Endothelial cell of umbilical vein (primary cell): Measurements from ENCODE around the gene COASY. TPM values are rescaled to one million over a fixed set of nuclear protein-coding genes. Genes with fewer than 3 reads are reported as not detected.

Source experiments
- BruUV-seq: library from RNA; stranded (reverse); fragments of 400-500 nt; replicated peaks from 2 replicates; lab custom pipeline; 2021; lab: Mats Ljungman, UMichigan
- CTCF ChIA-PET: fragments of 300-600, 350-600 bp; sonication (Branson Sonifier 250); formaldehyde crosslinking; loops from one replicate; lab custom pipeline; 2021; ENCODE audit warnings: antibody characterized with exemption, inconsistent platforms; lab: Charles Lee
- POLR2A ChIA-PET: fragments of 300-600, 350-600 bp; sonication (Branson Sonifier 250); formaldehyde crosslinking; loops from one replicate; lab custom pipeline; 2021; ENCODE audit warnings: antibody characterized with exemption, inconsistent platforms; lab: Charles Lee
- DNase-seq: peaks from one replicate; pipeline ENCODE4 v3.0.0-alpha.2; 2011; ENCODE audit warnings: low read depth, low spot score
- FAIRE-seq: peaks from 2 replicates; lab custom pipeline; 2011; peaks lifted over from hg19 to GRCh38; lab: Jason Lieb, UNC
- H2AFZ ChIP-seq: 2 replicates; pipeline ENCODE4 v1.6.0; 2012; ENCODE audit warnings: low read depth, low read length, control low read depth, inconsistent platforms
- H3K27ac ChIP-seq: 2 replicates; pipeline ENCODE4 v1.5.1; 2011; ENCODE audit warnings: low read depth, mild to moderate bottlenecking, control low read depth, low read length, moderate library complexity; ENCODE audit not compliant: insufficient read depth
- H3K27me3 ChIP-seq, 2 experiments: 2 replicates each; pipeline versions ENCODE4 v1.6.0 to v1.6.1; 2011; ENCODE audit warnings: low read length in 2 of 2, mixed read lengths in 1 of 2; ENCODE audit not compliant: control insufficient read depth in 2 of 2, insufficient read depth in 2 of 2
- H3K36me3 ChIP-seq, 2 experiments: 2 replicates in 1 of 2; 3 replicates in 1 of 2; pipeline ENCODE4 v1.5.1; 2011; ENCODE audit warnings: low read length in 2 of 2, mild to moderate bottlenecking in 1 of 2, moderate library complexity in 1 of 2; ENCODE audit not compliant: control insufficient read depth in 2 of 2, insufficient read depth in 2 of 2; ENCODE audit errors: extremely low read depth in 1 of 2
- H3K4me1 ChIP-seq: 3 replicates; pipeline ENCODE4 v1.5.1; 2011; ENCODE audit warnings: mild to moderate bottlenecking, low read length; ENCODE audit not compliant: control insufficient read depth, insufficient read depth; ENCODE audit errors: extremely low read depth
- H3K4me2 ChIP-seq: 2 replicates; pipeline ENCODE4 v1.6.1; 2011; ENCODE audit warnings: low read length, control low read depth, mixed read lengths; ENCODE audit not compliant: insufficient read depth
- H3K4me3 ChIP-seq, 3 experiments: fragments of 200-600 bp in 1 of 3; sonication (generic), shearing (Covaris generic) in 1 of 3; replicated peaks in 1 of 3; 2 replicates each; pipeline ENCODE4 v1.5.1; 2011 to 2016; ENCODE audit warnings: control low read depth in 3 of 3, low read length in 3 of 3, mild to moderate bottlenecking in 2 of 3, inconsistent platforms in 1 of 3, low read depth in 1 of 3, moderate library complexity in 1 of 3; ENCODE audit not compliant: insufficient read depth in 1 of 3
- H3K79me2 ChIP-seq: 2 replicates; pipeline ENCODE4 v1.6.0; 2012; ENCODE audit warnings: low read length, inconsistent platforms; ENCODE audit not compliant: control insufficient read depth, insufficient read depth
- H3K9ac ChIP-seq: replicated peaks from 2 replicates; pipeline ENCODE3; 2011; ENCODE audit warnings: low read length, control low read depth; ENCODE audit not compliant: insufficient read depth; ENCODE audit errors: extremely low read depth
- H3K9me1 ChIP-seq: replicated peaks from 3 replicates; pipeline ENCODE4 v1.6.0; 2011; ENCODE audit warnings: mild to moderate bottlenecking, low read length; ENCODE audit not compliant: control insufficient read depth, insufficient read depth; ENCODE audit errors: extremely low read depth
- H3K9me3 ChIP-seq: replicated peaks from 2 replicates; pipeline ENCODE4 v1.5.1; 2012; ENCODE audit warnings: low read length, inconsistent platforms; ENCODE audit not compliant: control insufficient read depth, insufficient read depth
- H4K20me1 ChIP-seq: replicated peaks from 2 replicates; pipeline ENCODE3; 2011; ENCODE audit warnings: mild to moderate bottlenecking, low read length; ENCODE audit not compliant: control insufficient read depth, insufficient read depth; ENCODE audit errors: extremely low read depth
- EZH2 ChIP-seq: IDR thresholded peaks from 2 replicates; pipeline ENCODE4 v1.6.1; 2012; ENCODE audit warnings: borderline replicate concordance, low read depth, mild to moderate bottlenecking, moderate library complexity, low read length, inconsistent platforms; ENCODE audit not compliant: severe bottlenecking
- FOS ChIP-seq: IDR thresholded peaks from 2 replicates; pipeline ENCODE4 v1.6.1; 2011; ENCODE audit warnings: mild to moderate bottlenecking, low read length, moderate library complexity, borderline replicate concordance; ENCODE audit not compliant: insufficient read depth
- GATA2 ChIP-seq: IDR thresholded peaks from 2 replicates; pipeline ENCODE4 v1.7.0; 2011; ENCODE audit warnings: low read depth, mild to moderate bottlenecking, moderate library complexity, mixed read lengths, low read length; ENCODE audit not compliant: insufficient read length, insufficient read depth
- JUN ChIP-seq: IDR thresholded peaks from 2 replicates; pipeline ENCODE4 v1.6.1; 2011; ENCODE audit warnings: borderline replicate concordance, low read depth; ENCODE audit not compliant: insufficient read length, insufficient read depth
- MAX ChIP-seq: IDR thresholded peaks from 2 replicates; pipeline ENCODE4 v1.6.1; 2011; ENCODE audit not compliant: insufficient read depth, insufficient read length
- MYC ChIP-seq: IDR thresholded peaks from one replicate; pipeline ENCODE4 v1.6.1; 2011; ENCODE audit warnings: mild to moderate bottlenecking, low read depth, low read length
- POLR2A ChIP-seq: IDR thresholded peaks from 2 replicates; pipeline ENCODE4 v1.6.1; 2012; ENCODE audit warnings: low read depth, mild to moderate bottlenecking, control low read depth, low read length
- POLR2AphosphoS5 ChIP-seq: IDR thresholded peaks from 2 replicates; pipeline ENCODE4 v1.6.1; 2012; ENCODE audit warnings: low read depth, mild to moderate bottlenecking, control low read depth, low read length, moderate library complexity; ENCODE audit not compliant: insufficient read depth
- dilution Hi-C: fragments of 300-500 bp; cut with MboI; formaldehyde crosslinking; loops from one replicate; pipeline ENCODE4 v1.15.0; 2019; ENCODE audit warnings: low sequenced_read_pairs; ENCODE audit not compliant: extremely low pct_ligation_motif_present
- intact Hi-C: fragments of 100-400 bp; cut with micrococcal nuclease; formaldehyde crosslinking; loops from one replicate; pipeline ENCODE4 v1.10.0; 2022
- polyA plus RNA-seq, 4 experiments: library from polyadenylated mRNA; depleted of rRNA in 3 of 4; stranded (reverse) in 3 of 4; unstranded in 1 of 4; fragments of >200 nt; gene quantifications; 2 replicates each; pipeline versions ENCODE4 v1.2.1 to v1.2.3, GENCODE V29; 2011 to 2012; ENCODE audit warnings: missing spikeins in 1 of 4
- total RNA-seq: library from RNA; stranded (reverse); gene quantifications from 2 replicates; pipeline ENCODE4 v1.2.3, GENCODE V29; 2021
- TF ChIP-seq, protein P1 (sequence below), 2 donors: IDR thresholded peaks; 1 replicate in 1 of 2; 2 replicates in 1 of 2; pipeline ENCODE4 v1.5.1; 2011; ENCODE audit warnings: low read length in 2 of 2, mild to moderate bottlenecking in 2 of 2, moderate library complexity in 2 of 2, control low read depth in 1 of 2, inconsistent platforms in 1 of 2, low read depth in 1 of 2; ENCODE audit not compliant: insufficient read depth in 1 of 2; ENCODE audit errors: extremely low read depth in 1 of 2

COASY gene
- total and polyA plus RNA-seq, 2 donors (not counting 3 experiments of a cell fraction or from before 2014, with no cell fraction given): 39.6 to 69.2 TPM

- dilution Hi-C loops (no loop called here), intact Hi-C loops (loop anchor here (1.0 to 5.0 kb wide), 3 partner anchors 10 to 360 kb away; partner anchors contain the start of genes MLX, RETREG3 and TUBG1)
- DNase-seq (no peak), FAIRE-seq (no peak)
- Histone ChIP-seq H4K20me1 (no peaks in the 10 kb centered on the region), H3K9ac (peak overlapping the region; percentile 76), H3K4me2 (peak overlapping the region; percentile 92), H3K27me3 (no peaks in the 10 kb centered on the region), H3K36me3 (peaks cover 10 to 32% of the 10 kb centered on the region in 2 experiments), H3K79me2 (peaks cover 17% of the 10 kb centered on the region), H2AFZ (peak overlapping the region; percentile 35), H3K4me3 (peak overlapping the region; percentile 53 to 80 (median 76)), H3K27ac (peak overlapping the region; percentile 50), H3K4me1 (peaks cover 18% of the 10 kb centered on the region), H3K9me3 (no peaks in the 10 kb centered on the region), H3K9me1 (no peaks in the 10 kb centered on the region)
- no TSS peak for BruUV-seq
- ChIA-PET POLR2A (interaction anchor here (0.5 kb wide), 1 partner anchor 223 kb away, joined by 10 read pairs; no protein-coding TSS in a partner anchor), CTCF (interaction anchor here (1.1 to 7.0 kb wide), 19 partner anchors 9 to 421 kb away, joined by 3 to 235 read pairs (median 9); partner anchors contain the start of genes BECN1, CCR10, CNTNAP1 and MLX)
- TF ChIP-seq, protein P1, sequence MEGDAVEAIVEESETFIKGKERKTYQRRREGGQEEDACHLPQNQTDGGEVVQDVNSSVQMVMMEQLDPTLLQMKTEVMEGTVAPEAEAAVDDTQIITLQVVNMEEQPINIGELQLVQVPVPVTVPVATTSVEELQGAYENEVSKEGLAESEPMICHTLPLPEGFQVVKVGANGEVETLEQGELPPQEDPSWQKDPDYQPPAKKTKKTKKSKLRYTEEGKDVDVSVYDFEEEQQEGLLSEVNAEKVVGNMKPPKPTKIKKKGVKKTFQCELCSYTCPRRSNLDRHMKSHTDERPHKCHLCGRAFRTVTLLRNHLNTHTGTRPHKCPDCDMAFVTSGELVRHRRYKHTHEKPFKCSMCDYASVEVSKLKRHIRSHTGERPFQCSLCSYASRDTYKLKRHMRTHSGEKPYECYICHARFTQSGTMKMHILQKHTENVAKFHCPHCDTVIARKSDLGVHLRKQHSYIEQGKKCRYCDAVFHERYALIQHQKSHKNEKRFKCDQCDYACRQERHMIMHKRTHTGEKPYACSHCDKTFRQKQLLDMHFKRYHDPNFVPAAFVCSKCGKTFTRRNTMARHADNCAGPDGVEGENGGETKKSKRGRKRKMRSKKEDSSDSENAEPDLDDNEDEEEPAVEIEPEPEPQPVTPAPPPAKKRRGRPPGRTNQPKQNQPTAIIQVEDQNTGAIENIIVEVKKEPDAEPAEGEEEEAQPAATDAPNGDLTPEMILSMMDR (IDR thresholded peaks at IDR 0.05; ENCODE audit: extremely low read depth in 1 of 2, insufficient read depth in 1 of 2, low read depth in 1 of 2, low read length in 2 of 2): no peak
- no peak for TF ChIP-seq MAX
- no peak for TF ChIP-seq POLR2A
- TF ChIP-seq POLR2AphosphoS5: no peak
- no peak for TF ChIP-seq MYC
- no peak for TF ChIP-seq JUN
- no peak for TF ChIP-seq GATA2
- no peak for TF ChIP-seq FOS
- TF ChIP-seq EZH2: no peak
Measured at GRCh38 chr17:42577140-42577531, 15.2 kb downstream of the COASY start.
